Heart left ventricle (tissue), 16 donors: ENCODE results near the gene PACSIN1. TPM values are rescaled to one million over a fixed set of nuclear protein-coding genes. Genes with fewer than 3 reads are reported as not detected.

Experiments used
- ATAC-seq, 4 donors: fragments of 200-7000 bp; cut with Tn5 transposase; one replicate each; pipeline ENCODE4 v1.9.1; 2020 to 2022; ENCODE audit warnings: moderate library complexity in 4 of 4, mild to moderate bottlenecking in 3 of 4, moderate number of reproducible peaks in 1 of 4
- DNase-seq, 5 donors: peaks; one replicate each; pipeline ENCODE4 v3.0.0-alpha.2; 2020
- H3K27ac ChIP-seq, 12 donors: fragments of 200-600 bp; sonication (generic) in 4 of 12; one replicate each; pipeline versions ENCODE4 v1.5.0 to v1.8.0; 2016 to 2022; ENCODE audit warnings: mild to moderate bottlenecking in 2 of 12
- H3K27me3 ChIP-seq, 9 donors: fragments of 200-600 bp; sonication (generic) in 2 of 9; one replicate each; pipeline versions ENCODE4 v1.5.1 to v1.8.0; 2016 to 2022; ENCODE audit warnings: mild to moderate bottlenecking in 3 of 9
- H3K36me3 ChIP-seq, 9 donors: fragments of 200-600 bp; sonication (generic) in 2 of 9; one replicate each; pipeline versions ENCODE4 v1.5.0 to v1.8.0; 2018 to 2022; ENCODE audit warnings: mild to moderate bottlenecking in 2 of 9
- H3K4me1 ChIP-seq, 12 donors: fragments of 200-600 bp; sonication (generic) in 4 of 12; one replicate each; pipeline versions ENCODE4 v1.5.0 to v1.8.0; 2016 to 2022; ENCODE audit warnings: mild to moderate bottlenecking in 3 of 12
- H3K4me3 ChIP-seq, 12 donors: fragments of 200-600 bp; sonication (generic) in 4 of 12; one replicate each; pipeline versions ENCODE4 v1.5.0 to v1.8.0; 2017 to 2022; ENCODE audit warnings: mild to moderate bottlenecking in 9 of 12, moderate library complexity in 4 of 12
- H3K9me3 ChIP-seq, 12 donors: fragments of 200-600 bp; sonication (generic) in 4 of 12; one replicate each; pipeline versions ENCODE4 v1.5.0 to v1.8.0; 2016 to 2022; ENCODE audit warnings: mild to moderate bottlenecking in 1 of 12
- POLR2A ChIP-seq, 2 donors: fragments of 450-650 bp; IDR thresholded peaks; one replicate each; pipeline ENCODE4 v1.6.1; 2017; ENCODE audit warnings: antibody characterized with exemption in 2 of 2, mild to moderate bottlenecking in 2 of 2, moderate library complexity in 2 of 2
- WGBS, 4 donors: extraction: QIAGEN DNeasy Blood & Tissue Kit in 2 of 4; methylation state at CpG; one replicate each; pipeline versions ENCODE4 v1.1.5 to v1.1.7; 2013 to 2018; 5-methylcytosine and 5-hydroxymethylcytosine counted together
- intact Hi-C, 10 donors: fragments of 100-400 bp; cut with DNase I; formaldehyde crosslinking; loops; one replicate each; pipeline versions ENCODE4 v1.11.1 to v1.14.2; 2022
- polyA plus RNA-seq, 2 donors: library from polyadenylated mRNA; stranded (reverse); fragments of 200-250 nt; gene quantifications; one replicate each; pipeline ENCODE4 v1.2.3, GENCODE V29; 2013
- total RNA-seq, 9 donors: library from RNA; depleted of rRNA in 2 of 9; stranded (reverse); fragments of >200 nt in 2 of 9; fragmentation: NEBNext Ultra II Directional in 3 of 9; extraction: Animal tissue kit (Norgen Biotek cat#: 25700) in 3 of 9; gene quantifications; one replicate each; pipeline versions ENCODE4 v1.1.0 to v1.2.4, GENCODE V29; 2016 to 2023
- TF ChIP-seq, protein P1 (sequence below), 12 donors: fragments of 200-600 bp; sonication (generic) in 4 of 12; IDR thresholded peaks; one replicate each; pipeline versions ENCODE4 v1.5.0 to v1.8.0; 2018 to 2022; ENCODE audit warnings: antibody characterized with exemption in 12 of 12, mild to moderate bottlenecking in 5 of 12
- donor health status: ischemic (EF 13 %, LVEDD 7.1; RV severe dilation, severe dysfunction).
- donor health status: healthy with polysubstance abuse.
- donor health status: DM: no; HTN: yes; CAD: no.
- donor health status: DM: no; HTN: no; CAD: no.
- donor health status: ischemic (EF 25% LVEDD 6.9; RV normal size, moderate dysfunction).
- donor health status: ischemic (EF 25% LVEDD 5.7; RV mildly dilated, moderate dysfunction).
- donor health status: healthy.
- donor health status: DM: yes; HTN: yes; CAD: no.
- donor health status: ischemic (EF 35%, LVEDD 5.7; RV mildly dilated, moderate dysfunction).
- donor health status: nonischemic (EF 11% LVEDD 7.7; RV severe dilation, severe dysfunction).
- donor health status: DM: yes; HTN: yes; CAD: no.
- donor health status: PGD.
- donor health status: ischemic (EF 29% LVEDD 5.4; RV normal size, mild dysfunction).
- donor health status: nonischemic (EF 23%, LVEDD 6.1; RV moderate dilation, normal function).

The PACSIN1 gene
- total and polyA plus RNA-seq, 11 donors: 1.6 to 12.7 (median 6.0) TPM

DNA sequence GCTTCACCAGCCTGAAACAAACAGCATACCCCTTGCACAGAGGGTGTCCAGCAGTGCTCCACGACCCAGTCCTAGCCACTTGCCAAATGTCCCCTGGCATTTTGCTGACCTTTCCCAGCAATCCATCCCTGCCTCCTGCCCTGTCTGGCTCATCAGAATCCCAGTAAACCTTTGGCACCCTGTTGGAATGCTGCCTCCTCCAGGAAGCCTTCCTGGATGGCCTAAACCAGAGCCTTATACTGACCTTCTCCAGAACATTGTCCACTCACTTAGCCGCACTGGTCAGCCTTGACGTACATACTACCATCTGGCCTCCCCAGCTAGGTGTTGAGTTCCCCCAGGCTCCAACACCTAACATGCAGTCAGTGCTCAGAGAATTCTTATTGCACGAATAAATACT, 2.0 kb upstream of the PACSIN1 start:
- Histone ChIP-seq H3K36me3 (no peaks in the 10 kb centered on the region), H3K9me3 (no peaks in the 10 kb centered on the region), H3K4me1 (peaks cover 0 to 27% (median 4%) of the 10 kb centered on the region in 12 donors), H3K4me3 (no peak overlapping the region), H3K27me3 (peaks cover 4 to 32% (median 13%) of the 10 kb centered on the region in 9 donors), H3K27ac (no peak overlapping the region)
- DNase-seq (no peak), ATAC-seq (no peak)
- TF ChIP-seq POLR2A (IDR thresholded peaks at IDR 0.05): no peak
- TF ChIP-seq, protein P1, sequence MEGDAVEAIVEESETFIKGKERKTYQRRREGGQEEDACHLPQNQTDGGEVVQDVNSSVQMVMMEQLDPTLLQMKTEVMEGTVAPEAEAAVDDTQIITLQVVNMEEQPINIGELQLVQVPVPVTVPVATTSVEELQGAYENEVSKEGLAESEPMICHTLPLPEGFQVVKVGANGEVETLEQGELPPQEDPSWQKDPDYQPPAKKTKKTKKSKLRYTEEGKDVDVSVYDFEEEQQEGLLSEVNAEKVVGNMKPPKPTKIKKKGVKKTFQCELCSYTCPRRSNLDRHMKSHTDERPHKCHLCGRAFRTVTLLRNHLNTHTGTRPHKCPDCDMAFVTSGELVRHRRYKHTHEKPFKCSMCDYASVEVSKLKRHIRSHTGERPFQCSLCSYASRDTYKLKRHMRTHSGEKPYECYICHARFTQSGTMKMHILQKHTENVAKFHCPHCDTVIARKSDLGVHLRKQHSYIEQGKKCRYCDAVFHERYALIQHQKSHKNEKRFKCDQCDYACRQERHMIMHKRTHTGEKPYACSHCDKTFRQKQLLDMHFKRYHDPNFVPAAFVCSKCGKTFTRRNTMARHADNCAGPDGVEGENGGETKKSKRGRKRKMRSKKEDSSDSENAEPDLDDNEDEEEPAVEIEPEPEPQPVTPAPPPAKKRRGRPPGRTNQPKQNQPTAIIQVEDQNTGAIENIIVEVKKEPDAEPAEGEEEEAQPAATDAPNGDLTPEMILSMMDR (IDR thresholded peaks at IDR 0.05): no peak
- WGBS, 4 donors: 58 to 75% (median 72%) methylated on average over 4 of the region's 4 CpGs
- intact Hi-C loops: loop anchor here in 7 of 10 donors (5.0 to 10.0 kb wide), 3 partner anchors 141 to 291 kb away; partner anchors contain the start of gene SNRPC (in 1 of the 7)

DNA sequence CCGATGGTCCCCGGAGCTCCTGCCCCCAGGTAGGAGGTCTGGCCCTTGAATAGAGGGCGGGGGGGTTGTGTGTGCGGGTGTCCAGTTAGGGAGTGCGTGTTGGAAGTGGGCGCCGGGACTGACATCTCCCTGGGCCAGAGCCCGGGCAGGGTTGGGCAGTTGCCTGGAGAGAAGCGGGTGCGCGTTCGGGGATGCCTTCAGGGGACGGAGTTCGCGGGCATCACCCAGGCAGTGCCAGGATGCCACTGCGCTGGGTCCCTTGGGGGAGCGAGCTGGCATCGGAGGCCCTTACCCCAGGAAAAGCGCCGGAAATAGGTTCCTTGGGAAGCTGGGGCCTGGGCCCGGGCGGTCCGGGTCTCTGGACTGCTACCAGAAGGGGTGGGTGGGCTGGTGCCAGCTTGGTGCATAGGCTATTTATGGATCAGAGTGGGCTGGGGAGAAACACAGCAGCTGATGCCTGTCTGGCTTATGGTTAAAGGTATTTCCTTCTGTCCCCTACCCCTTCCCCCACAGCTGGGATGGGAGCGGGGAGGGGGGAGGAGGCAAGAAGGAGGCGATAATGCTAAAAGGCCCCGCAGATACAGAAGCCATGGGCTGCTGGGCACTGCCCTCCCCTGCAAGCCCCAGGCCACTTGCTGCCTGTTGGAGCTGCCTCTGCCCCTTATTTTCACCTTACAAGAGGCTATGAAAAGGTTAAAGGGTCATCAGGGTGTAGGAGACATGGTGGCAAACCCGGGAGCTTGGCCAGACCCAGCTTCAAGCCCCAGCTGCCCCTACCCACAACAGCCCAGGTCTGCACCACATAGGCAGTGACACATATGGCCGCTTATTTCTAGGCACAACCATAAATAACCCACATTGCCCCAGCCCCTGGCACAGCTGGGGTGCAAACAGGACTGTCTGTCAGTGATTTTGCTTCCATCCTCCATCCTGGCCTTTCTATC, 638 bp downstream of the PACSIN1 start:
- intact Hi-C loops: loop anchor here in 3 of 10 donors (10.0 kb wide), 2 partner anchors 138 to 288 kb away; partner anchors contain the start of gene SNRPC (in 1 of the 3)
- no peak overlapping the region for H3K27ac ChIP-seq
- H3K36me3 ChIP-seq: no peaks in the 10 kb centered on the region
- peak overlapping the region; percentile 26 to 62 (median 52) for H3K4me3 ChIP-seq
- peak in 2 of 4 donors; percentile 14 to 19 for ATAC-seq
- no peaks in the 10 kb centered on the region for H3K9me3 ChIP-seq
- H3K27me3 ChIP-seq: peaks cover 4 to 32% (median 13%) of the 10 kb centered on the region in 9 donors
- no peak for DNase-seq
- H3K4me1 ChIP-seq: peaks cover 0 to 27% (median 4%) of the 10 kb centered on the region in 12 donors
- 28 to 41% (median 31%) methylated on average over 12 to 28 of the region's 28 CpGs for WGBS, 4 donors
- TF ChIP-seq, protein P1 (IDR thresholded peaks at IDR 0.05): no peak
- no peak for TF ChIP-seq POLR2A (IDR thresholded peaks at IDR 0.05)

DNA sequence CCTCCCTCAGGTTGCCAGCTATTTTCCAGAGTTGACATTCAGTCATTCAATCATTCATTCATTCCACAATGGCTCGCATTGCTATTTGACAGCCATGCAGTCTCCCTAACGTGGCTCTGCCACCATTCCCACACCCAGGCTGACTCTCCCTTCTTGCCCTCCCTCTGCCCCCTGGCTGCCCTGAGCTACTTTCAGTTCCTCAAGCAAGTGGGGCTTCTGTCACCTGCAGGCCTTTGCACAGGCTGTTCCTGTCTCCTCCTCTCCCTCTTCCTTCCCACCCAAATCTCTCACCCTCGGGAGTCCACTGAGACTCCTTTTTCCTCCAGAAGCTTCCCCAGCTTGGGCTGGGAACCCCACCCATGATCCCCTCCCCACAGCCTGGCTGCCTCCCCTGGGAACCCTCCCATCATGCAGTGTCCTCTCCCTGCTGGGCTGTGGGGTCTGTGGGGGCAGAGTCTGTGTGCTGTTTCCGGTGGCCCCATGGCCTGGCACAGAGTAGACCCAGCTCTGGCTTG, 2.6 kb downstream of the PACSIN1 start:
- ATAC-seq: no peak
- no peaks in the 10 kb centered on the region for H3K36me3 ChIP-seq
- H3K27ac ChIP-seq: no peak overlapping the region
- 74 to 84% (median 81%) methylated on average over 4 of the region's 4 CpGs for WGBS, 4 donors
- no peak overlapping the region for H3K4me3 ChIP-seq
- peaks cover 4 to 32% (median 13%) of the 10 kb centered on the region in 9 donors for H3K27me3 ChIP-seq
- intact Hi-C loops: loop anchor here in 3 of 10 donors (10.0 kb wide), 2 partner anchors 136 to 286 kb away; partner anchors contain the start of gene SNRPC (in 1 of the 3)
- DNase-seq: no peak
- no peak for TF ChIP-seq POLR2A (IDR thresholded peaks at IDR 0.05)
- TF ChIP-seq, protein P1 (IDR thresholded peaks at IDR 0.05): no peak
- peaks cover 0 to 15% (median 4%) of the 10 kb centered on the region in 12 donors for H3K4me1 ChIP-seq
- peaks cover 0 to under 1% (median 0%) of the 10 kb centered on the region in 12 donors for H3K9me3 ChIP-seq

GRCh38 chr6:34469499-34469898, 3.6 kb downstream of the PACSIN1 start:
- intact Hi-C loops: loop anchor here in 3 of 10 donors (10.0 kb wide), 2 partner anchors 135 to 285 kb away; partner anchors contain the start of gene SNRPC (in 1 of the 3)
- H3K27ac ChIP-seq: no peak overlapping the region
- no peak overlapping the region for H3K4me3 ChIP-seq
- DNase-seq (no peak), ATAC-seq (no peak)
- WGBS, 4 donors: 79 to 100% (median 86%) methylated on average over 3 of the region's 3 CpGs
- H3K9me3 ChIP-seq: peaks cover 0 to 9% (median 0%) of the 10 kb centered on the region in 12 donors
- no peaks in the 10 kb centered on the region for H3K36me3 ChIP-seq
- peaks cover 0 to 15% (median 4%) of the 10 kb centered on the region in 12 donors for H3K4me1 ChIP-seq
- TF ChIP-seq, protein P1 (IDR thresholded peaks at IDR 0.05): no peak
- TF ChIP-seq POLR2A (IDR thresholded peaks at IDR 0.05): no peak
- peaks cover 4 to 23% (median 13%) of the 10 kb centered on the region in 9 donors for H3K27me3 ChIP-seq
